Trophoblast cell (in vitro differentiated cells and primary cell): Measurements from ENCODE around the gene GAGE12D. TPM values are rescaled to one million over a fixed set of nuclear protein-coding genes. Genes with fewer than 3 reads are reported as not detected.
"Not testable (repeated sequence)": the region's sequence is repeated elsewhere in the genome, so short reads cannot be mapped to it uniquely, and the experiment has no call there.

Experiments
- DNase-seq, 2 donors: peaks; one replicate each; pipeline ENCODE4 v3.0.0-alpha.2; 2016
- H2AFZ ChIP-seq: 2 replicates; pipeline ENCODE4 v1.6.1; 2013; ENCODE audit warnings: low read length, moderate library complexity, mild to moderate bottlenecking; ENCODE audit not compliant: insufficient read depth, poor library complexity
- H2AK5ac ChIP-seq: 2 replicates; pipeline ENCODE4 v1.6.1; 2013; ENCODE audit warnings: mild to moderate bottlenecking, low read length
- H2BK120ac ChIP-seq: 2 replicates; pipeline ENCODE4 v1.6.1; 2013; ENCODE audit warnings: low read length, mild to moderate bottlenecking, moderate library complexity; ENCODE audit not compliant: insufficient read depth, poor library complexity
- H2BK12ac ChIP-seq: 2 replicates; pipeline ENCODE4 v1.6.1; 2013; ENCODE audit warnings: mild to moderate bottlenecking, low read length, moderate library complexity
- H2BK5ac ChIP-seq: 2 replicates; pipeline ENCODE4 v1.6.1; 2013; ENCODE audit warnings: low read length, low read depth, moderate library complexity, mild to moderate bottlenecking; ENCODE audit not compliant: poor library complexity
- H3K14ac ChIP-seq: 2 replicates; pipeline ENCODE4 v1.6.1; 2013; ENCODE audit warnings: mild to moderate bottlenecking, low read length
- H3K18ac ChIP-seq: 2 replicates; pipeline ENCODE4 v1.6.1; 2013; ENCODE audit warnings: mild to moderate bottlenecking, low read length
- H3K23ac ChIP-seq: 2 replicates; pipeline ENCODE4 v1.6.1; 2013; ENCODE audit warnings: low read length
- H3K27ac ChIP-seq: 2 replicates; pipeline ENCODE4 v1.5.1; 2013; ENCODE audit warnings: low read depth, mild to moderate bottlenecking, inconsistent platforms, low read length, moderate library complexity
- H3K27me3 ChIP-seq: 2 replicates; pipeline ENCODE4 v1.6.1; 2013; ENCODE audit warnings: inconsistent platforms, mild to moderate bottlenecking, low read length, moderate library complexity; ENCODE audit not compliant: insufficient read depth
- H3K36me3 ChIP-seq, 2 experiments: 1 replicate in 1 of 2; 2 replicates in 1 of 2; pipeline ENCODE4 v1.6.1; 2013; ENCODE audit warnings: low read length in 2 of 2, mild to moderate bottlenecking in 2 of 2, moderate library complexity in 1 of 2; ENCODE audit not compliant: insufficient read depth in 2 of 2, control insufficient read depth in 1 of 2
- H3K4ac ChIP-seq: 2 replicates; pipeline ENCODE4 v1.6.1; 2013; ENCODE audit warnings: low read depth, mild to moderate bottlenecking, low read length, moderate library complexity
- H3K4me1 ChIP-seq, 2 experiments: 1 replicate in 1 of 2; 2 replicates in 1 of 2; pipeline ENCODE4 v1.6.1; 2013; ENCODE audit warnings: low read length in 2 of 2, mild to moderate bottlenecking in 2 of 2, moderate library complexity in 1 of 2; ENCODE audit not compliant: insufficient read depth in 2 of 2, control insufficient read depth in 1 of 2
- H3K4me2 ChIP-seq: 2 replicates; pipeline ENCODE4 v1.6.1; 2013; ENCODE audit warnings: inconsistent platforms, mild to moderate bottlenecking, low read length, moderate library complexity
- H3K4me3 ChIP-seq: 2 replicates; pipeline ENCODE4 v1.5.1; 2013; ENCODE audit warnings: mild to moderate bottlenecking, low read depth, low read length, inconsistent platforms
- H3K79me1 ChIP-seq: one replicate; pipeline ENCODE4 v1.6.1; 2013; ENCODE audit warnings: low read length
- H3K79me2 ChIP-seq: 2 replicates; pipeline ENCODE4 v1.6.1; 2013; ENCODE audit warnings: low read length, mild to moderate bottlenecking; ENCODE audit not compliant: control insufficient read depth, insufficient read depth, poor library complexity
- H3K9ac ChIP-seq: 2 replicates; pipeline ENCODE4 v1.6.1; 2013; ENCODE audit warnings: mild to moderate bottlenecking, low read length
- H3K9me3 ChIP-seq: 2 replicates; pipeline ENCODE4 v1.6.1; 2013; ENCODE audit warnings: low read depth, mild to moderate bottlenecking, control low read depth, inconsistent platforms, low read length; ENCODE audit not compliant: insufficient read depth
- H4K12ac ChIP-seq: 2 replicates; pipeline ENCODE4 v1.6.1; 2013; ENCODE audit warnings: low read depth, mild to moderate bottlenecking, low read length, moderate library complexity
- H4K8ac ChIP-seq: 2 replicates; pipeline ENCODE4 v1.6.1; 2013; ENCODE audit warnings: low read depth, mild to moderate bottlenecking, low read length, moderate library complexity
- H4K91ac ChIP-seq: one replicate; pipeline ENCODE4 v1.6.1; 2013; ENCODE audit warnings: low read depth, mild to moderate bottlenecking, low read length, moderate library complexity
- WGBS: extraction: QIAGEN DNeasy Blood & Tissue Kit; methylation state at CpG from one replicate; pipeline ENCODE4 v1.1.7; 2013; ENCODE audit warnings: missing lambda C conversion rate; ENCODE audit not compliant: insufficient read length, insufficient coverage; ENCODE audit errors: extremely low coverage; 5-methylcytosine and 5-hydroxymethylcytosine counted together
- polyA plus RNA-seq: library from polyadenylated mRNA; stranded (reverse); fragments of 200-250 nt; gene quantifications from 2 replicates; pipeline ENCODE4 v1.2.3, GENCODE V29; 2013

GAGE12D gene
- not detected in 2 replicates for polyA plus RNA-seq

DNA sequence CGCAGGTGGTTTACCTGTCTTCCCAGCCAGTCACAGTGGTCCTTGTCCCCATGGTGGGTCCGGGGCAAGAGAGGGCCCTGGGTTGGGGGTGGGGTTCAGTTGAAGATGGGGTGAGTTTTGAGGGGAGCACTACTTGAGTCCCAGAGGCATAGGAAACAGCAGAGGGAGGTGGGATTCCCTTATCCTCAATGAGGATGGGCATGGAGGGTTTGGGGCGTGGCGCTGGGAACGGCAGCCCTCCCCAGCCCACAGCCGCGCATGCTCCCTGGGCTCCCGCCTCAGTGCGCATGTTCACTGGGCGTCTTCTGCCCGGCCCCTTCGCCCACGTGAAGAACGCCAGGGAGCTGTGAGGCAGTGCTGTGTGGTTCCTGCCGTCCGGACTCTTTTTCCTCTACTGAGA lies at the start of gene GAGE12D:
TSS of gene GAGE12D (plus strand) at position 301 of the 400 bp plus-strand sequence. CDS start 1,155 bp downstream, outside the sequence.
- not testable (repeated sequence) for H2BK5ac ChIP-seq, H2BK120ac ChIP-seq, H3K9me3 ChIP-seq, H3K14ac ChIP-seq, H3K4ac ChIP-seq, H4K12ac ChIP-seq, H2AK5ac ChIP-seq, H3K4me1 ChIP-seq, H3K4me2 ChIP-seq, H3K36me3 ChIP-seq, H3K18ac ChIP-seq, H2AFZ ChIP-seq, H3K79me2 ChIP-seq, H3K27me3 ChIP-seq, H3K27ac ChIP-seq, H3K4me3 ChIP-seq, H3K9ac ChIP-seq, H3K23ac ChIP-seq, H2BK12ac ChIP-seq, H4K91ac ChIP-seq, H3K79me1 ChIP-seq, DNase-seq, H4K8ac ChIP-seq
- WGBS = no CpG with 5 or more reads among the region's 16 CpGs

DNA sequence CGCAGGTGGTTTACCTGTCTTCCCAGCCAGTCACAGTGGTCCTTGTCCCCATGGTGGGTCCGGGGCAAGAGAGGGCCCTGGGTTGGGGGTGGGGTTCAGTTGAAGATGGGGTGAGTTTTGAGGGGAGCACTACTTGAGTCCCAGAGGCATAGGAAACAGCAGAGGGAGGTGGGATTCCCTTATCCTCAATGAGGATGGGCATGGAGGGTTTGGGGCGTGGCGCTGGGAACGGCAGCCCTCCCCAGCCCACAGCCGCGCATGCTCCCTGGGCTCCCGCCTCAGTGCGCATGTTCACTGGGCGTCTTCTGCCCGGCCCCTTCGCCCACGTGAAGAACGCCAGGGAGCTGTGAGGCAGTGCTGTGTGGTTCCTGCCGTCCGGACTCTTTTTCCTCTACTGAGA lies 9.7 kb upstream of the GAGE12D start, which contains the start of gene GAGE12C:
TSS of gene GAGE12C (plus strand) at position 301 of the 400 bp plus-strand sequence. CDS start 1,155 bp downstream, outside the sequence.
- not testable (repeated sequence) for H4K91ac ChIP-seq, H3K23ac ChIP-seq, H4K8ac ChIP-seq, H3K9ac ChIP-seq, H3K4ac ChIP-seq, H4K12ac ChIP-seq, H3K79me1 ChIP-seq, H3K79me2 ChIP-seq, H3K4me1 ChIP-seq, H3K14ac ChIP-seq, H3K27me3 ChIP-seq, H3K18ac ChIP-seq, H2BK12ac ChIP-seq, H3K9me3 ChIP-seq, H2AFZ ChIP-seq, H3K36me3 ChIP-seq, H2AK5ac ChIP-seq, H3K4me2 ChIP-seq, H2BK5ac ChIP-seq, DNase-seq, H3K4me3 ChIP-seq, H3K27ac ChIP-seq, H2BK120ac ChIP-seq
- WGBS = no CpG with 5 or more reads among the region's 16 CpGs

DNA sequence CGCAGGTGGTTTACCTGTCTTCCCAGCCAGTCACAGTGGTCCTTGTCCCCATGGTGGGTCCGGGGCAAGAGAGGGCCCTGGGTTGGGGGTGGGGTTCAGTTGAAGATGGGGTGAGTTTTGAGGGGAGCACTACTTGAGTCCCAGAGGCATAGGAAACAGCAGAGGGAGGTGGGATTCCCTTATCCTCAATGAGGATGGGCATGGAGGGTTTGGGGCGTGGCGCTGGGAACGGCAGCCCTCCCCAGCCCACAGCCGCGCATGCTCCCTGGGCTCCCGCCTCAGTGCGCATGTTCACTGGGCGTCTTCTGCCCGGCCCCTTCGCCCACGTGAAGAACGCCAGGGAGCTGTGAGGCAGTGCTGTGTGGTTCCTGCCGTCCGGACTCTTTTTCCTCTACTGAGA lies 9.5 kb downstream of the GAGE12D start, which contains the start of gene GAGE12E:
TSS of gene GAGE12E (plus strand) at position 301 of the 400 bp plus-strand sequence. CDS start 1,155 bp downstream, outside the sequence.
- DNase-seq, H3K27me3 ChIP-seq, H3K79me2 ChIP-seq, H3K23ac ChIP-seq, H3K27ac ChIP-seq, H3K4me3 ChIP-seq, H2BK5ac ChIP-seq, H3K4ac ChIP-seq, H3K18ac ChIP-seq, H4K12ac ChIP-seq, H3K9ac ChIP-seq, H3K9me3 ChIP-seq, H3K79me1 ChIP-seq, H2BK120ac ChIP-seq, H3K14ac ChIP-seq, H4K91ac ChIP-seq, H4K8ac ChIP-seq, H2AK5ac ChIP-seq, H3K36me3 ChIP-seq, H3K4me1 ChIP-seq, H2AFZ ChIP-seq, H3K4me2 ChIP-seq, H2BK12ac ChIP-seq: not testable (repeated sequence)
- no CpG with 5 or more reads among the region's 16 CpGs for WGBS

DNA sequence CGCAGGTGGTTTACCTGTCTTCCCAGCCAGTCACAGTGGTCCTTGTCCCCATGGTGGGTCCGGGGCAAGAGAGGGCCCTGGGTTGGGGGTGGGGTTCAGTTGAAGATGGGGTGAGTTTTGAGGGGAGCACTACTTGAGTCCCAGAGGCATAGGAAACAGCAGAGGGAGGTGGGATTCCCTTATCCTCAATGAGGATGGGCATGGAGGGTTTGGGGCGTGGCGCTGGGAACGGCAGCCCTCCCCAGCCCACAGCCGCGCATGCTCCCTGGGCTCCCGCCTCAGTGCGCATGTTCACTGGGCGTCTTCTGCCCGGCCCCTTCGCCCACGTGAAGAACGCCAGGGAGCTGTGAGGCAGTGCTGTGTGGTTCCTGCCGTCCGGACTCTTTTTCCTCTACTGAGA lies 19.0 kb downstream of the GAGE12D start, which contains the start of gene GAGE12F:
TSS of gene GAGE12F (plus strand) at position 301 of the 400 bp plus-strand sequence. CDS start 1,155 bp downstream, outside the sequence.
- H4K91ac ChIP-seq, H3K79me2 ChIP-seq, H3K4me3 ChIP-seq, H3K79me1 ChIP-seq, H2BK5ac ChIP-seq, H3K23ac ChIP-seq, H3K9ac ChIP-seq, H3K9me3 ChIP-seq, H2BK120ac ChIP-seq, DNase-seq, H3K4me2 ChIP-seq, H2AK5ac ChIP-seq, H3K14ac ChIP-seq, H3K36me3 ChIP-seq, H2BK12ac ChIP-seq, H3K4me1 ChIP-seq, H3K27me3 ChIP-seq, H3K27ac ChIP-seq, H4K8ac ChIP-seq, H2AFZ ChIP-seq, H4K12ac ChIP-seq, H3K18ac ChIP-seq, H3K4ac ChIP-seq: not testable (repeated sequence)
- WGBS = no CpG with 5 or more reads among the region's 16 CpGs
